HG02938 (cell line): ENCODE measurements around the gene KCNQ2.

Experiments used
- ATAC-seq: cut with Tn5 transposase; IDR thresholded peaks from one replicate; pipeline ENCODE4 v1.9.1; 2021; ENCODE audit warnings: mild to moderate bottlenecking, moderate library complexity; ENCODE audit not compliant: unreplicated experiment

The KCNQ2 gene

DNA sequence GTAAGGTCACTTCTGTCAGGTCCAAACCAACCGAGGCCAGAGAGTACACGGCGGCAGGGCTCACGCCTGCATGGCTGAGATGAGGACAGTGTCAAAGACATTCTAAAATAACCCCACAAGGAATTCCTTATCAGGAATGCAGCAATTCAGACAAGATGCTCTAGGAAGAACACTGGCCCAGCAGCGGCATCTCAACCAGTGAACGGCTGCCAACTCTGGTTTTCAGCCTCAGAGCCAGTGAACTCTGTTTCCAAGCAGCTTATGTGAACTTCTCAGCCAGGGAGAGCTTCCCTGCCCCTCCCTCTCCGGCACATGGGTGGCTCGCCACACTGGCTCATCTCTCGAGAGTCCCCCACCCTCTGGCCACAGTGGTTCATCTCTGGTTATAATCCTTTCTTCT lies 36.9 kb downstream of the KCNQ2 start:
- no peak for ATAC-seq

DNA sequence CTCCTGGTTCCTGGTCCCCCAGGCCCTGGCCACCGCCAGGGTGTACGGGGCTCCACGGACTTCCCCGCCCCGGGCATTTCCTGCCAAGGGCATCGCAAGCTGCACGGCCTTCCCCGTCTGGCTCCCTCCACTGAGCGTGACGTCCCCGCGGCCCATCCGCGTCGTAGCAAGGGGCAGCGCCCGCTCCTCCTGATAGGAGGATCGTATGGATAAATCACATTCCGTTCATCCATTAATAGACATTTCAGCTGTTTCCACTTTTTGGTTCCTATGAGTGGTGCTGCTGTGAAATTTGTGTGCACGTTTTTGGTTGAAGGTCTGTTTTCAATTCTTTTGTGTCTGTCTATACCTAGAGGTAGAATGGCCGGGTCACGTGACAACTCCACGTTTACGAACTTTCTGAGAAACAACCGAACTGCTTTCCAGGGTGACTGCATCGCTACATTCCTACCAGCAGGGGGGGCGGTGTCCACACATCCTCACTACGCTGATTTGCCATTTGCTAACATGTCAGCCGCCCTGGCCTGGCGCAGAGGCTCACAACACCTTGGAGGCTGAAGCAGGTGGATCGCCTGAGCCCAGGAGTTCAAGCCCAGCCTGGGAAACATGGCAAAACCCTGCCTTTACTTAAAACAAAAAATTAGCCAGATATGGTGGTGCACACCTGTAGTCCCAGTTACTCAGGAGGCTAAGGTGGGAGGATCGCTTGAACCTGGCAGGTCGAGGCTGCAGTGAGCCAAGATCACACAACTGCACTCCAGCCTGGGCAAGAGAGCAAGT lies 37.7 kb downstream of the KCNQ2 start:
- ATAC-seq, result no peak

DNA sequence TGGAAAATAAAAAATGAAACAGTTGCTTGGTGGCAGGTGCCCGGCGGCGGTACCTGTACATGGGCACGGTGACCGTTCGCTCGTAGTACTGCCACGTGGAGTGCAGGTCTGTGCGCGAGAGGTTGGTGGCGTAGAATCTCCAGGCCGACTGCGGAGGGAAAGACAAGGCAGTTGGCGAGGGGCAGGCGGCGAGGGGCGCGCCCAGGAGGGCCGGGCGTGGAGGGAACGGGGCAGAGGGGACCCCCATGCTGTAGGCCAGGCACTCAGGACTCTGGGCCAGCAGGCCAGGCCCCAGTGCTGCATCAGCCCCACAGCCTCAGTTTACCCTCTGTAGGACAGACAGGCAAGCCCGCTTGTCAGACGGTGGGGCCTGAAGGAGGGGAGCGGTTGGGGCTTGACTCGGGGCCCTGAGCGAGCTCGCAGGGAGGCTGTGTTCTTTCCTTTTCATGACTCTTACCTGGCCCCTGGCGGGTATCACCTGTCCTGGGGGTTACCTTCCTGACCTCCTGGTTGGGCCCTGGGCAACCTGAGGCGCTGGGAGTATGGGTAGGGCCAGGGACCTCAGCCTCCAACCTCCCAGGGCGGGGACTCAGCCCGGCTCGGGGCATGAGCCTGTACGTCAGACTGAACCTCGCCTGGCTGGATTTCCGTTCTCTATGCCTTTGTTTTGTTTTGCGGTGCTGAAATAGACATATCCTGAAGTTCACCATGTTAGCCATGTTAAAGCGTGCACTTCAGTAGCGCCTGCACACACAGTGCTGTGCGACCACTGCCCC lies 38.5 kb downstream of the KCNQ2 start:
- ATAC-seq, result no peak

DNA sequence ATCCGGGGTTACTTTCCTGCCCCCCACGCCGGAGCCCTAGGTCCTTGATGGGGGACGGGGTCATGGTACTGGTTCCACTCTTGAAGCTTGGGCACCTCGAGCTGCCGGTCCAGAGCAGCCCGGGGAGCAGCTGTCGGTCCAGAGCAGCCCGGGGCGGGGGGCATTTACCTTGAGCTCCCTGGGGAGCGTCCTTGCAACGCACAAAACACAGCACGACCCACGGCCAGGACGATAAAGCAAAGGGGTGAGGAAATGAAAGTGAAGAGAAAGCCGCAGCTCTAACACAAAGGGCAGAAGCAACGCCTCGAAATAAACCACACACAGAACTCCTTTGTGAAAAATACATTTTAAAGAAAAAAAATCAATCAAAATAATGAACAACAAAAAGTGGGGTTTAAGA lies 39.1 kb downstream of the KCNQ2 start:
- no peak for ATAC-seq

GRCh38 chr20:63432577-63433325 lies 39.7 kb downstream of the KCNQ2 start:
- no peak for ATAC-seq

GRCh38 chr20:63431944-63432343 lies 40.5 kb downstream of the KCNQ2 start:
- no peak for ATAC-seq

- ATAC-seq, result no peak
Measured at GRCh38 chr20:63430891-63431290, 41.6 kb downstream of the KCNQ2 start.

GRCh38 chr20:63429992-63430391 lies 42.5 kb downstream of the KCNQ2 start:
- no peak for ATAC-seq

DNA sequence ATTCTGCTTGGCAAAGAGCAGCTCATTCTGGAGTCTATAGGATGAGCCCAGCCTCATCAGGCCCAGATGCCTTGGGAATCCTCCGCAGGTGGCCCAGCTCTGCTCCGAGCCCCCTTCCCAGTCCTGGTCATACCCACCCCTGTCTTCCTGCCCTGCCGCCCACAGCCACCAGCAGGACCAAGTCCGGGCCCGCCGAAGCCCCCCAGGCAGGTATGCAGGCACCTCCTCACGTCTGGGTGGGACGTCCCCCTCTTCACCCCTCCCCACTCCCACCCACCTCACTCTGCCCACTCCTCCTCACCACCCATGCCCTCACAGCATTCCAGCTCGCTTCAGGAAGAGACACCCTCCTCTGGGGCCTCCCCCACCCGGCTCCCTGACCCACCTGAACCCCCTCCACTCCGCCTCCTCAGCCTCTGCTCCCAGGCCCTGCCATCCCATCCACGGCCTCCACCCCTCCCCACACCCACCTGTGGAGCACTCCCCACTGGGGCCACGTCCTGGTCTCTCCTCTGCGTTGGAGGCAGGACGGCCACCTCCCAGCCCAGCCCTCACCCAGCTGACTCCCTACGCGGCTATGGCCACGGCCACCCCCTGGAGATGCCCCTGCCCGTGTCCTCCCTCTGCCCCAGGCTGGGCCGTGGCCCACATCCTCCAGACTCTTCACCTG lies 43.4 kb downstream of the KCNQ2 start:
- ATAC-seq, result no peak

- ATAC-seq, result no peak
Measured at GRCh38 chr20:63427724-63428330, 44.6 kb downstream of the KCNQ2 start.

DNA sequence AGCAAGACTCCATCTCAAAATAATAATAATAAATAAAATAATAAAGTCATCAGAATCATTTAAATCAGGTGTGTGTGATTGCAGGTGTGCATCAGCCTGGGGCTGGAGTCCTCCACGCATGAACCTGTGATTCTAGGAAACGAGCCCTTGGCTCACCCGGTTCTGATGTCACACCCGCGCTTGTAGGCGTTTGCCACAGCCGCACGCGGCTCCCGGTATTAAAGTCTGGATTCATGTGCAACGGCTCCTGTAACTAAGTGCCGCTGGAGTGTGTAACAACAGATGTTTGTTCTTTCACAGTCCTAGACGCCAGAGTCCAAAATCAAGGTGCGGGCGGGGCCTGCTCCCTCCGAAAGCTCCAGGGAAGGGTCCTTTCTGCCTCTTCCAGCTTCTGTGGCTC lies 45.2 kb downstream of the KCNQ2 start:
- ATAC-seq, result no peak

DNA sequence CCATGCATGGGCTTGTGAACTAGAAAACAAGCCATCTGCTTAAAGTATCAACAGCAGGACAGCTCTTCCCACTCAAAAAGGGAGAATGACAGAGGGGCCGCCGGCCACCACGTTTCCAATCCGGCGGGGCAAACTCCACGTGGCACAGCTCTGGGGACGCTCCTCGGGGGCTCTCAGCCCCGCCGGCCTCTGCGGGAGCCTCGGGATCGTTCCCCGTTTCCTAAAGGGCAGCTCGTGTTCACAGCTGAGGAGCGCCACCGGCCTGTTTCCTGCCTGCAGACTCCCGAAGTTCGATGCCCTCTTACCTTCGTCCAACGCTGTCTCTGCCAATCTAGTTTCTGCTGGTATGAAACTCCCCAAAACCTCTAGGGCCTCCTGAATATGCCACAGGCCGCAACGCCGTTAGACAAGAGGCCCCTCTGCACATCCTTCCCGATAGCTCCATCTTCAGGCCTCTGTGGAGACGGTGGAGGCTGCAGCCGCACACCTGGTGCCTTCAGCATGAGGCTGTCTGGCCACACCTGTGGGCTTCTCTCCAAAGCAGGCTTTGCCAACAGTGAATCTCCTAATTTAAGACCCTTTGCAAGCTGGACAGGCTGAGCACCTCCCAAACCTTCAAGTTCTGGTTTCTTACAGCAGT lies 46.5 kb downstream of the KCNQ2 start:
- ATAC-seq, result no peak

GRCh38 chr20:63424613-63425012 lies 47.8 kb downstream of the KCNQ2 start:
- ATAC-seq, result no peak

GRCh38 chr20:63423751-63424150 lies 48.7 kb downstream of the KCNQ2 start:
- ATAC-seq, result no peak

GRCh38 chr20:63422653-63423052 lies 49.8 kb downstream of the KCNQ2 start:
- no peak for ATAC-seq

DNA sequence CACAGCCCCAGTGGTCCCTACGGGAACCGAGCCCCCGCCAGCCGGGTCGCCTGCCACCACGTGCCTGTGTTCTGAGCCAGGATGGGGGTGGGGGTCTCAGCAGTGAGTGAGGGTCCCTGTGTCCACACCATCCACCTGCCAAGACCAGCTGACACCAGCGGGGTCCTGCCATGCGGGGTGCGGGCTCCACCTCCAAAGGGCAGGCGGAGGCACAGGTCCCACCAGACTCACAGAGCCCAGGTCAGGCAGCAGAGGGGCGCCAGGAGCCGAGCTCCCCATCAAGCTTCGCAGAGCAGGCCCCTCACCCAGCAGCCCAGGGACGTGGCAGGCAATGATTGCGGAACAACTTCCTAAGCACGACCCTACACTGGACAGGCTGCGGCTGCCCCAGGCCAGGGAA lies 50.5 kb downstream of the KCNQ2 start:
- no peak for ATAC-seq

- ATAC-seq, result no peak
Measured at GRCh38 chr20:63421094-63421692, 51.3 kb downstream of the KCNQ2 start.

DNA sequence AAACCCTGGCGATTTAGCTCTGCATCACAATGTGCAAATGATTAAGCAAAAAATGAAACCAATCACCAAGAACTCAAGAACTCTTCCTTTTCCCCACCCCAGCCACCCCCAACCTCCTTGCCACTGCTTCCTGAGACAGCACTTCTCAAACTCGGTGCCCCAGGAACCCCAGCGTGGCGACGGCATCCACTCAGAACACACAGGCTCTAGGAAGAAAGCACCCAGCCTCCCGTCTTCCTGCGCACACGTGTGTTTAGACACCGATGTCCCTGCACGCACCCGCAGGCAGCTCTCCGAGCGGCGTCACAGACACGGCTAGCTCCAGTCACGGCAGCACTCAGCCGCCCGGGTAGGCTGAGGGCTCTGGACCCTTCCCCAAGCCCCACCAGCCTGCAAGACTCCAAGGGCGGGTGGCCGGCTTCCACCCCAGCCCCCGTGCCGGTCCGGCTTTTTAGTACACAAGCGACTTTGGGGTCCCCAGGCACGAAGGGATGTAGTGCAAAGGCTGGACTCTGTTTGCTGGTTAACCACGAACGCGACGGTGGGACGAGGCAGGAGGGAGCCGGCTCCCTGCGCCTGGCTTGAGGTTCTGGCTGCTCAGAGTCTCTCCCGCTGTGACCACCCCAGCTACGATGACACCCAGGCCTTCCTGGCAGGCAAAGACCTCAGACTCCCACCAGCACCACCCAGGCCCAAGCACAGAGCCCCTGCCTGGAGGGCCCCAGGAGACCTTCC lies 51.9 kb downstream of the KCNQ2 start:
- no peak for ATAC-seq

GRCh38 chr20:63419299-63419698 lies 53.2 kb downstream of the KCNQ2 start:
- ATAC-seq, result no peak
